ENCODE results near the gene PCTP. TPM values are rescaled to one million over a fixed set of nuclear protein-coding genes. Genes with fewer than 3 reads are reported as not detected.

The PCTP gene
- total and polyA plus RNA-seq, 9 of the 15 experiments (the other 6 are each of a cell fraction or from before 2014, with no cell fraction given) = 10.9 to 62.3 (median 41.2) TPM

DNA sequence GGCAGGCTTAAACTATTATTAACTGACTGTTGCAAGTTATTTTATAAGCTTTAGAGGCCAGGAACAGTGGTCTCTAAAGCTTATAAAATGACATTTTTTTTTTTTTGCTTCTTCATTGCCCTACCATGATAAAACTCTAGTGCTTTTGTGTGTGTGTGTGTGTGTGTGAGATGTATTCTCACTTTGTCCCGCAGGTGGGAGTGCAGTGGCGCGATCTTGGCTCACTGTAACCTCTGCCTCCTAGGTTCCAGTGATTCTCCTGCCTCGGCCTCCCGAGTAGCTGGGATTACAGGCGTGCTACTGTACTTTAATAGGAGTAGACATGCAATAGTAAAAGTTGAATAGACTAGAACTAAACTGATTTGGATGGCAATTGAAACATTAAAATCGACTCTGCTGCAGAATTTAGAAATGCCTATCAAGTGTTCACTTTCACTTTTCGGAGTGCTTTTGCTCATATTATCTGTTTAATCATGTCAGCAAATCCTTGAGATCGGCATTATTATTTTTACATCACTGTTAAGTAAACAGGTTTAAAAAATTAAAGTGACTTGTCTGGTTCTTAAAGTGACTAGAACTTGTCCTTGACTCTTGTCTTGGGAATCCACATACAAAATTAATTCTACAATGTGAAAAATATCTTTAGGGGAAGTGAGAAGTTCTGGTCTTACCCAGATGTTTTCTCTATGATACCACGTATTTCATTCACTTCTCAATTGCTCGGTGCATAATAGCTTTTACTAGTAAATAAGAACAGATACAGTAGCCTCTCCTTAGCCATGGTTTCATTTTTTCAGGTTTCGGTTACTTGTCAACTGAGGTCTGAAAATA is 8.4 kb upstream of the PCTP start:
- peak overlapping the region; percentile 14; the same call in 1 of the 2 replicates for H3K4me2 ChIP-seq (ENCODE audit: insufficient read depth, low read length)
- no peaks in the 10 kb centered on the region for H4K20me1 ChIP-seq (replicated peaks; ENCODE audit: control insufficient read depth, insufficient read depth, low read length)
- peaks cover 22 to 25% of the 10 kb centered on the region in 2 experiments for H3K4me1 ChIP-seq (replicated peaks in 1 of 2; ENCODE audit: control insufficient read depth in 2 of 2, insufficient read depth in 2 of 2, low read length in 2 of 2)
- H3K27ac ChIP-seq (ENCODE audit: extremely low read depth, low read depth, low read length) = no peak overlapping the region
- ATAC-seq (peak; percentile 50), FAIRE-seq (no peak), DNase-seq (ENCODE audit: extremely low read depth in 1 of 4, low spot score in 3 of 4) (peak in 1 of 4 experiments; percentile 55)
- WGBS (ENCODE audit: insufficient coverage, low coverage, missing lambda C conversion rate) = 32% methylated on average over 12 of the region's 12 CpGs
- BruUV-seq (replicated peaks) = no TSS peak
- H3K9ac ChIP-seq (ENCODE audit: insufficient read depth in 1 of 2, low read depth in 2 of 2, low read length in 2 of 2) = no peak overlapping the region
- peak overlapping the region; percentile 56 for H2AFZ ChIP-seq (ENCODE audit: low read depth, low read length)
- H3K36me3 ChIP-seq (ENCODE audit: control insufficient read depth, insufficient read depth, low read length) = no peaks in the 10 kb centered on the region
- no peaks in the 10 kb centered on the region for H3K79me2 ChIP-seq (ENCODE audit: control insufficient read depth, insufficient read depth, low read length)
- no peaks in the 10 kb centered on the region for H3K9me3 ChIP-seq (replicated peaks; ENCODE audit: control insufficient read depth, insufficient read depth, low read depth, low read length)
- H3K4me3 ChIP-seq = no peak overlapping the region
- no peaks in the 10 kb centered on the region for H3K9me1 ChIP-seq (ENCODE audit: control insufficient read depth, insufficient read depth, low read length)
- ChIA-PET POLR2A (interaction anchor here (0.6 to 1.3 kb wide), 4 partner anchors 9 to 534 kb away, joined by 3 to 4 read pairs (median 4); no protein-coding TSS in a partner anchor), CTCF (ENCODE audit: low intra/inter-chr PET ratio) (interaction anchor here (0.6 to 0.7 kb wide), 3 partner anchors 28 to 972 kb away, joined by 3 to 4 read pairs (median 3); no protein-coding TSS in a partner anchor)
- in situ Hi-C loops (cut with MboI) = no loop called here
- H3K27me3 ChIP-seq (ENCODE audit: control insufficient read depth in 2 of 2, insufficient read depth in 2 of 2, low read length in 2 of 2) = no peaks in the 10 kb centered on the region
- intact Hi-C loops (cut with micrococcal nuclease) = no loop called here
- TF ChIP-seq SMAD1 (IDR thresholded peaks at IDR 0.05; ENCODE audit: low read depth, low read length, partially characterized antibody) = no peak
- TF ChIP-seq C11orf30 (IDR thresholded peaks at IDR 0.05; ENCODE audit: low read depth) = peak; percentile 76
- no peak for TF ChIP-seq HSF4 (CRISPR knock-in tag; IDR thresholded peaks at IDR 0.05; ENCODE audit: borderline replicate concordance)
- TF ChIP-seq, protein P1, sequence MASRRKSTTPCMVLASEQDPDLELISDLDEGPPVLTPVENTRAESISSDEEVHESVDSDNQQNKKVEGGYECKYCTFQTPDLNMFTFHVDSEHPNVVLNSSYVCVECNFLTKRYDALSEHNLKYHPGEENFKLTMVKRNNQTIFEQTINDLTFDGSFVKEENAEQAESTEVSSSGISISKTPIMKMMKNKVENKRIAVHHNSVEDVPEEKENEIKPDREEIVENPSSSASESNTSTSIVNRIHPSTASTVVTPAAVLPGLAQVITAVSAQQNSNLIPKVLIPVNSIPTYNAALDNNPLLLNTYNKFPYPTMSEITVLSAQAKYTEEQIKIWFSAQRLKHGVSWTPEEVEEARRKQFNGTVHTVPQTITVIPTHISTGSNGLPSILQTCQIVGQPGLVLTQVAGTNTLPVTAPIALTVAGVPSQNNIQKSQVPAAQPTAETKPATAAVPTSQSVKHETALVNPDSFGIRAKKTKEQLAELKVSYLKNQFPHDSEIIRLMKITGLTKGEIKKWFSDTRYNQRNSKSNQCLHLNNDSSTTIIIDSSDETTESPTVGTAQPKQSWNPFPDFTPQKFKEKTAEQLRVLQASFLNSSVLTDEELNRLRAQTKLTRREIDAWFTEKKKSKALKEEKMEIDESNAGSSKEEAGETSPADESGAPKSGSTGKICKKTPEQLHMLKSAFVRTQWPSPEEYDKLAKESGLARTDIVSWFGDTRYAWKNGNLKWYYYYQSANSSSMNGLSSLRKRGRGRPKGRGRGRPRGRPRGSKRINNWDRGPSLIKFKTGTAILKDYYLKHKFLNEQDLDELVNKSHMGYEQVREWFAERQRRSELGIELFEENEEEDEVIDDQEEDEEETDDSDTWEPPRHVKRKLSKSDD (conservative IDR thresholded peaks at IDR 0.05; ENCODE audit: low read length) = no peak
- no peak for TF ChIP-seq NR2C1 (IDR thresholded peaks at IDR 0.05)
- no peak for TF ChIP-seq NR2C1 (tag; IDR thresholded peaks at IDR 0.05)
- TF ChIP-seq, protein P2, sequence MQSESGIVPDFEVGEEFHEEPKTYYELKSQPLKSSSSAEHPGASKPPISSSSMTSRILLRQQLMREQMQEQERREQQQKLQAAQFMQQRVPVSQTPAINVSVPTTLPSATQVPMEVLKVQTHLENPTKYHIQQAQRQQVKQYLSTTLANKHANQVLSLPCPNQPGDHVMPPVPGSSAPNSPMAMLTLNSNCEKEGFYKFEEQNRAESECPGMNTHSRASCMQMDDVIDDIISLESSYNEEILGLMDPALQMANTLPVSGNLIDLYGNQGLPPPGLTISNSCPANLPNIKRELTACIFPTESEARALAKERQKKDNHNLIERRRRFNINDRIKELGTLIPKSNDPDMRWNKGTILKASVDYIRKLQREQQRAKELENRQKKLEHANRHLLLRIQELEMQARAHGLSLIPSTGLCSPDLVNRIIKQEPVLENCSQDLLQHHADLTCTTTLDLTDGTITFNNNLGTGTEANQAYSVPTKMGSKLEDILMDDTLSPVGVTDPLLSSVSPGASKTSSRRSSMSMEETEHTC (IDR thresholded peaks at IDR 0.05) = no peak
- TF ChIP-seq HDAC1 (IDR thresholded peaks at IDR 0.05) = 0 out of 4 replicates have a peak, but pooled peaks of 1 of the 2 experiments have one; percentile 25
- no peak for TF ChIP-seq SIN3B (IDR thresholded peaks at IDR 0.05; ENCODE audit: low read depth)
- TF ChIP-seq MAFG (tag; conservative IDR thresholded peaks at IDR 0.05) = peak; percentile 48; the same call in 1 of the 2 replicates
- TF ChIP-seq ZBED1 (IDR thresholded peaks at IDR 0.05) = no peak
- TF ChIP-seq, protein P3, sequence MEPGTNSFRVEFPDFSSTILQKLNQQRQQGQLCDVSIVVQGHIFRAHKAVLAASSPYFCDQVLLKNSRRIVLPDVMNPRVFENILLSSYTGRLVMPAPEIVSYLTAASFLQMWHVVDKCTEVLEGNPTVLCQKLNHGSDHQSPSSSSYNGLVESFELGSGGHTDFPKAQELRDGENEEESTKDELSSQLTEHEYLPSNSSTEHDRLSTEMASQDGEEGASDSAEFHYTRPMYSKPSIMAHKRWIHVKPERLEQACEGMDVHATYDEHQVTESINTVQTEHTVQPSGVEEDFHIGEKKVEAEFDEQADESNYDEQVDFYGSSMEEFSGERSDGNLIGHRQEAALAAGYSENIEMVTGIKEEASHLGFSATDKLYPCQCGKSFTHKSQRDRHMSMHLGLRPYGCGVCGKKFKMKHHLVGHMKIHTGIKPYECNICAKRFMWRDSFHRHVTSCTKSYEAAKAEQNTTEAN (CRISPR knock-in tag; IDR thresholded peaks at IDR 0.05) = no peak
- no peak for TF ChIP-seq RUNX1 (IDR thresholded peaks at IDR 0.05; ENCODE audit: low read depth)
- TF ChIP-seq NBN (IDR thresholded peaks at IDR 0.05; ENCODE audit: low read depth) = 0 out of 2 replicates have a peak, but pooled peaks have one; percentile 24
- TF ChIP-seq ZNF384 (IDR thresholded peaks at IDR 0.05; ENCODE audit: low read depth, low read length) = no peak
- TF ChIP-seq DDX20 (tag; IDR thresholded peaks at IDR 0.05; ENCODE audit: low read depth) = no peak
- no peak for TF ChIP-seq CXXC5 (CRISPR knock-in tag; IDR thresholded peaks at IDR 0.05)
